ENCODE measurements around the gene DNM3.

DNM3 gene

GRCh38 chr1:171819946-171820345 is 21.4 kb upstream of the DNM3 start:
- DNase-seq = no peak

GRCh38 chr1:171826973-171827372 is 14.3 kb upstream of the DNM3 start:
- no peak for DNase-seq

DNA sequence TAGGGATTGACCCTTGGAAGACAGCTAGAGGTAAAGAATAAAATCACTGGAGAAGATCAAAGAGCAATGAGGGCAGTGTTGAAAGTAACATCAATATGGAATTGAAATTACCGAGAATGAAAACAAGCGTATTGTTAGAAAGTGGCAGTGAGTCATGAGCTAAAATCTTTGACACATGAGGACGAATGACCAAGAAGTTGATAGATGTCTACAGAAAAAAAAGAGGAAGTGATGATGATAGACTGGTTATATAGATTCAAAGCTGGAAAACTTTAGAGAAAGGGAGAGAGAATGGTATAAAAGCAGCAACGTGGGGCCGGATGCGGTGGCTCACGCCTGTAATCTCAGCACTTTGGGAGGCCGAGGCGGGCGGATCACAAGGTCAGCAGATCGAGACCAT is 12.5 kb upstream of the DNM3 start:
- DNase-seq = no peak

- no peak for DNase-seq
These were observed 8.0 kb upstream of the DNM3 start for GRCh38 chr1:171833091-171833825.

DNA sequence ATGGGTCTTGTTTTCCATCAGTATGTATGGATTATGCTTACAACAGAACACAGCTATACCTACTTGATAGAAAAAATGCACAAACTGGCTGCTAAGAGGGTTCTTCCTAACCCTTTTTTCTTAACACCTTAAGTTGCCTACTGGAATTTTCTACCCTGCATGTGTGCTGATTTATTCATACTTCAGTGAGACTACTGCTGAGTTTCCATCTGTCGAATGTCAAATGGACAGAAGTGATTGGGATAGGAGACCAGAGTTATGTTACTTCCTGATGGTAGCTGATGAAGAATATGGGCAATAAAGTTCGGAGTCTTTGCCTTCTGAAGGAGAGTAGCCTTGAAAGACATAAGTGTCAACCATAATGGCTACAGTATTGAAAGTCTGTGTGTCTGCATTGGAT is 6.5 kb upstream of the DNM3 start:
- DNase-seq = no peak

GRCh38 chr1:171835891-171836290 is 5.4 kb upstream of the DNM3 start:
- no peak for DNase-seq

DNA sequence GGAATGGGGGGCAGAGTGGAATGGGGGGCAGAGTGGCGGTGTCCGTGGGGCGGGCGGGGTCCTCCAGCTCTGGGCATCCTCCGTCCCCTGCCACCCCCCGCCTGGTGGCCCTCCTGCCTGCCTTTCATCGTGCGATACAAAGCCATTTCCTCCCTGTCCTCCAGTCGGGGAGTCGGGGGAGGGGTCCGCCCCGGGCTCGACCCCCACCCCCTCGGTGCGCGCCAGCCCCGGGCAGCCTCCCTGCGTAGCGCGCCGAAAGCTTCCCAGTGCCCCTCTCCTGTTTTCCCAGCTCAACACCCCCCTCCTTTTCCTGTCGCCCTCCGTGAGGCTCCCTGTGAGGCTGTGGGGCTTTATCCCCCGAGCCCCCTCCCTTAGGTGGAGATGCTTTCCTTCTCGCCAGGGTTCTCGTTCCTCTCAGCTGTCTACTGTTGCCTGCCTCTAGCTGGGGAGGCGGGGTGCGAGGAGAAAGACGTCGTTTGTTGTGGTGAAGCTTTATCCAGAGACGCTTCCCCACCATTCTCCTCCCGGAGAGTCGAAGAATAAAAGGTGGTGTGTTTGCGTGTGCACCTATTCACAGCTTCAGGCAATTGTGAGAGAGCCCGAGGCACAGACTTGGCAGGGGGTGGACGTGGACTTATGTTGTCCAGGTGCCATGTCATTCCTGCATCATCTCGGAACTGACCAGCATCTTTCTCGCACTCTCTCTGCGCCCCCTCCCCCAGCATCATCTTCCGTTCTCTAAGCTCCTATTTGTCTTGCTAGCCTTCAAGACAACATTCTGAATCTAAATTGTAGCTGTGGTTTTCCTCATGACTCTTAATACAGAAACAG is 848 bp downstream of the DNM3 start:
- peak; percentile 22 for DNase-seq

DNA sequence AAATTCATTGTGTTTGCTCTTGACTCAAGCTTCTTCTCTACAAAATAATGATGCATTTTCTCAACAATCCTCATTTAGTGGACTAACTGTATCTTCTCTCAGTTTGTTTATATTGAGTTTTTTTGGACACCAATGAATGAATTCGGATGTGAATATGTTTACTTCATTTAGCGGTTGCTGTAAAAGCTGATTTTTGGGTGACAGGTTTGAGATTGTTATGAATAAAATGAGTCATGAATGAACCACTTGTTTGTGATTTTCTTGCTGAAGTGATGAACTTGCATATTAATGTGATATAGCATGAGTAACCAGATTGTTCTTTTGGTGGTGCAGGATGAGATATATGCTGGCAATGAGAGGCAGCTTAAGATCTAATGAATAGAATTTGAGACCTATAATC is 3.1 kb downstream of the DNM3 start:
- DNase-seq = no peak

GRCh38 chr1:171845998-171846397 is 4.7 kb downstream of the DNM3 start:
- no peak for DNase-seq

GRCh38 chr1:171849245-171849898 is 8.1 kb downstream of the DNM3 start:
- no peak for DNase-seq

DNA sequence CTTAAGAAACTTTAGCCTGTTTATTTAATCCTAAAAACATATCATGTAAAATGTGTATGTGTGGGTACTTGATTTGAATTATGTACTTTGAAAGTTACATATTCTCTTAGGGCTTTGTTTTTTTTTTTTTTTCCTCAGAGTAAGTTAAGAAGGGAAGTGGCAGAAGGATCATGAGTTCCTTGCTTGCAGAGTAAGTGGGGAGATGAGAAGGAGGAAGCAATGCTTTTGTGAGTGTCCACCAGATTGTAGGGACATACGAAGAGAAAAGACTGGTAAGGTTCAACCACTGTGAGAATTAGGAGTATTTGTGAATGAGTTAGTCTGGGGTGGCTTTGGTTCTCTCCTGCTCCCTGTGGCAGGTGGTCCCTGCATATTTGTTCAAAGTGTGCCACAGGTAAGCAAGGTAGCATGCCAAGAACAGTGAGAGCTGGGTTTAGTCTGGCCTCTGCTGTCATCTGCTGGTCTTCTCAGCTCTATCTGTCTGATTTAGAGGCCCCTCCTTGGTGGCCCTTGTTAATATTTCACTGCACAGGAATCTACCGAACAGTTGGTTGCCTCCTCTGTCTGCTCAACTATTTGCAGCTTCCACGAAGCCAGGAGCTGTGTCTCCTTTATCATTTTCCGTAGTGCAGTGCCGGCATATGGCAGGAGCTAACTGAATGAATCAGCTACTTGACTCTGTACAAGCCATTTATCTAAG is 9.5 kb downstream of the DNM3 start:
- DNase-seq = no peak

DNA sequence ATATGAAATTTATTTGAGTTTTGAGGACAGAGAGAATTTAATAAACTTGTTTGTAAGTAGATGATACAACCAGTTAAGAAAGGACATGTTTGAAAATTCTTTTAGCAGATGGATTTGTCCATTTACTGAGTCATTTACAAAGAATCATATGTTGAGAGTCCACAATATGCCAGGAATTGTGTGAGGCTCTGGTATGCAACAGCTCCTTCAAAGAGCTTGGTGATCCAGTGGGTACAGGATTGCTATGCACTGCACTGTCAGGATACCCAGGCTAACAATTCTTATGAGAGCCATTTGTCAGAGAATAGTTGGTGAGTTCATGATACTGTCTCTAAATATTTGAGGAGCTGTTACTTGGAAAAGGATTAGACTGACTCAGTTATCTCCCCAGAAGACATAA is 11.0 kb downstream of the DNM3 start:
- no peak for DNase-seq

DNA sequence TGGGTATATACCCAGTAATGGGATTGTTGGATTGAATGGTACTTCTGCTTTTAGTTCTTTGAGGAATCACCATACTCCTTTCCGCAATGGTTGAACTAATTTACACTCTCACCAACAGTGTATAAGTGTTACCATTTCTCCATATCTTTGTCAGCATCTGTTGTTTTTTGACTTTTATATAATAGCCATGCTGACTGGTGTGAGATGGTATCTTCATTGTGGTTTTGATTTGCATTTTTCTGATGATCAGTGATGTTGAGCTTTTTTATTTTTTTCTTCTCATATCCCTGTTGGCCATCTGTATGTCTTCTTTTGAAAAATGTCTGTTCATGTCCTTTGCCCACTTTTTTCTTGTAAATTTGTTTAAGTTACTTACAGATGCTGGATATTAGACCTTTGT is 14.1 kb downstream of the DNM3 start:
- no peak for DNase-seq

DNA sequence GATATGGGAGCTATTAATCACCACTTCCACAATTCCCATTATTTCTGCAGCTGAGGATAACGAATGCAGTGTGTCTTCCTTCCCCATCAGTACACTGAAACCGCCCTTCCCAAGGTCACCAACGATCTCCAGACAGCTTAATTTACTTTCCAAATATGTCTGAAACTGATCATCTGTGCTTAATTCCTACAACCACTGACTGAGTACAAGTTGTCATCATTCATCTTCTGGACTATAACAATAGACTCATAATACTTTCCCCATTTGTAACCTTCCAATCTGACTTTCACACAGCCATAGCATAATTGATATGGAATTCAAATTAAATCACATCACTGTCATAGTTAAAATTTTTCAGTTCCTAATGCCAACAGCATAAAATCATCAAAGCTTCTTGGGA is 17.4 kb downstream of the DNM3 start:
- no peak for DNase-seq

DNA sequence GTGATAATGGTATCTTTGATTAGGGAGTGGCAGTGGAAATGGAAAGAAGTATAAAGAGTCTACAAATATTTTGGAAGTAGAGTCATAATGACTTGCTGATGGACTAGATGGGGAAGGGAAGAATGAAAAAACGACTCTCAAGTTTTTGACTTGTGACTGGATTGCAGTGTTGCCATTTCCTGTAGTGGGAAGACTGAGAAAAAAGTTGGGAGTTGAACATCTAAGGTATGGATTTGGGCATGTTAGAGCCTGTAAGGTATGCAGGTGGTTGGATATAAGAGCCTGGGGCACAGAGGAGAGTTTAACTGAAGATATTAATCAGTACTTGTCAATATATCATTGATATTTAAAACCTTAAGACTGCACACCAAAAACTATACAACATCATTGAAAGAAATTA is 19.4 kb downstream of the DNM3 start:
- DNase-seq = no peak

GRCh38 chr1:171863531-171863930 is 22.2 kb downstream of the DNM3 start:
- no peak for DNase-seq

GRCh38 chr1:171864308-171864707 is 23.0 kb downstream of the DNM3 start:
- DNase-seq = no peak

GRCh38 chr1:171865106-171865505 is 23.8 kb downstream of the DNM3 start:
- DNase-seq = no peak

DNA sequence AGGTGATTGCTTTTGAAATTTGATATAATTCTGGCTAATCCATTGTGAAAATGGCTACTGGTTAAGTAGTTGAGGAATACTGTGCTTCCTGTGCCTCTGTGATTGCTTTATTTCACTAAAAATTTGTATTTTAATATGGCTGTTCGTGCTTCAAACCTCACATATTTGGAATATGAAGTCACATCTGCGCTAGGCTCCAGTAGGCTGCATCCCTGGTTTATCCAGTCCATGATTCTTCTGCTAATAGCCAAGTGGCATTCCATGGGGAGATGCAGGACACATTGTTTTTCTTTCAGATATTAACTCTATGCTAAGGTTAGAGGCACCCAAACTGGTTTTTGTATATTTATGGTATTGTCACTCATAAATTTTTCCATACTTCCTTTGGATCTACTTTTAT is 25.9 kb downstream of the DNM3 start:
- no peak for DNase-seq

GRCh38 chr1:171868217-171868803 is 27.0 kb downstream of the DNM3 start:
- DNase-seq = no peak

DNA sequence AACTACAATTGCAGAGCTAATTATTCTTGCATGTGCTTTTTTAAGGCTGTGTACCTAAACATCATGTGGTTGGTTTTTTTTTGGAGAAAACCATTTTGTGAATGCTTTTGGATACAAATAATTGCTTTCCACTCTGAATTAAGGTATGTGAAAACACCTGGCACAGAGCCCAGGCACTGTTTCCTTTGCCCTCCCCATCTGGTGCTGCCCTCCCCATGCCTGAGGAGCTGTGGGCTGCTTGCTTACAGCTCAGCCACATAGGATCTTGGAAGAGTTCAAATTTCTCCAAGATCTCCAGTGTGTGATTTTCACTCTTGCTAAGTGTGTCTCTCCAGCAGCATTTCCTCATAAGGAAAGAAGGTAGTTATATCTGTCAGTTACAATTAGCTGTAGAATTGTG is 27.8 kb downstream of the DNM3 start:
- no peak for DNase-seq

GRCh38 chr1:171871848-171872247 is 30.6 kb downstream of the DNM3 start:
- no peak for DNase-seq

GRCh38 chr1:171872430-171872829 is 31.1 kb downstream of the DNM3 start:
- no peak for DNase-seq

Measured in CD4-positive, alpha-beta T cell treated with Interleukin-21 for 1 hour (primary cell).